Liver (tissue), 3 donors: ENCODE results near the gene CAMK1D.

Experiments
- CTCF ChIP-seq: fragments of 150-350 bp; IDR thresholded peaks from 2 replicates; pipeline ENCODE4 v1.5.1; 2017; ENCODE audit warnings: improper control_type of control experiment, low read depth, low read length; ENCODE audit not compliant: missing input control
- JUND ChIP-seq, 2 donors: IDR thresholded peaks; 2 replicates each; pipeline ENCODE4 v1.6.1; 2016; ENCODE audit warnings: antibody characterized with exemption in 2 of 2
- RAD21 ChIP-seq, 2 donors: IDR thresholded peaks; 2 replicates each; pipeline ENCODE4 v1.6.1; 2016; ENCODE audit warnings: antibody characterized with exemption in 2 of 2, mild to moderate bottlenecking in 2 of 2
- donor health status: healthy.
- donor health status: healthy.

- TF ChIP-seq CTCF, result no peak
- no peak for TF ChIP-seq JUND (IDR thresholded peaks at IDR 0.05)
- TF ChIP-seq RAD21 (IDR thresholded peaks at IDR 0.05), result no peak
Measured at GRCh38 chr10:12332572-12333379, 16.6 kb upstream of the CAMK1D start.
